ENCODE data around the gene BICRAL.
A peak's percentile ranks its signal among the peaks of the same experiment; 100 is the strongest.
"Not testable (repeated sequence)": the region's sequence is repeated elsewhere in the genome, so short reads cannot be mapped to it uniquely, and the experiment has no call there.

BICRAL gene

GRCh38 chr6:42796171-42796570 lies 14.3 kb downstream of the BICRAL start:
- DNase-seq = no peak

GRCh38 chr6:42797696-42798095 lies 15.8 kb downstream of the BICRAL start:
- DNase-seq = not testable (repeated sequence)

GRCh38 chr6:42805297-42805861 lies 23.5 kb downstream of the BICRAL start:
- no peak for DNase-seq

- DNase-seq = not testable (repeated sequence)
Observed at GRCh38 chr6:42806359-42806758, 24.5 kb downstream of the BICRAL start.

DNA sequence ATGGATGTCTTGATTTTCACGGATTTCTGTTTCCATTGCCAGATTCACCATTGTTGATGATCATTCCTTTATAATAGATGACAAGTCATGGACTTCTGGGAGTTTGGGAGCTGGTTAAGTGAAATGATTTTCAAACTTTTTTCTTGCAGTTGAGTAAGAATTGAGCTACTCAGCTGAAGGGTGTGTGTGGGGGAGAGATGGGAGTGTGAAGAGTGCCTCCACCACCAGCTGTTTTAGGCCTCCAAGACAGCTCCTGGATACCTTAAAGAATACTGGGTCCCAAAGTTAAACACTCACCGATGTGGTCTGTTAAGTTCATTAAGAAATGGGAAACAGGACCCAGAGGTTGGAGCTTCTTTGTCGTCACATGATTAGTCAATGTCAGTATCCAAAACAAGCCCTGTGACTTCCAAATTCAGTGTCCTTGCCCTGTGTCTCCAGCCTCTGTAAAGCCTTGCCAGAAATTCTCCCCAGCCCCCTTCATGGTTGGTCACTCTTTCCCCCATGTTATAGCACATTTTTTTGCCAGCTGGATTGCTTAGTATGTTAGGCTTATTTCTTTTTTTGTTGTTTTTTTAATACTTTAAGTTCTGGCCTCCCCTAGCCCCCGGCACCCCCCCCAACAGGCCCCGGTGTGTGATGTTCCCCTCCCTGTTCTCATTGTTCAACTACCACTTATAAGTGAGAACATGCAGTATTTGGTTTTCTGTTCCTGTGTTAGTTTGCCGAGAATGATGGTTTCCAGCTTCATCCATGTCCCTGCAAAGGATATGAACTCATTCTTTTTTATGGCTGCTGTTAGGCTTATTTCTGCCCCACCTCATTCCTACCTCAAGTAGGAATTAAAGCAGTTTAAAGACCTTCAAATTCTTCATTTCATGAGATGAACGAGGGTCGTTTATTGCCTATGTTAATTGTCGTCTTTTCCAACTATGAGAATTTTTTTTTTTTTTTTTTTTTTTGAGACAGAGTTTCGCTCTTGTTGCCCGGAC lies 26.9 kb downstream of the BICRAL start:
- no peak for DNase-seq

- DNase-seq = no peak
Observed at GRCh38 chr6:42813074-42813645, 31.3 kb downstream of the BICRAL start.

DNA sequence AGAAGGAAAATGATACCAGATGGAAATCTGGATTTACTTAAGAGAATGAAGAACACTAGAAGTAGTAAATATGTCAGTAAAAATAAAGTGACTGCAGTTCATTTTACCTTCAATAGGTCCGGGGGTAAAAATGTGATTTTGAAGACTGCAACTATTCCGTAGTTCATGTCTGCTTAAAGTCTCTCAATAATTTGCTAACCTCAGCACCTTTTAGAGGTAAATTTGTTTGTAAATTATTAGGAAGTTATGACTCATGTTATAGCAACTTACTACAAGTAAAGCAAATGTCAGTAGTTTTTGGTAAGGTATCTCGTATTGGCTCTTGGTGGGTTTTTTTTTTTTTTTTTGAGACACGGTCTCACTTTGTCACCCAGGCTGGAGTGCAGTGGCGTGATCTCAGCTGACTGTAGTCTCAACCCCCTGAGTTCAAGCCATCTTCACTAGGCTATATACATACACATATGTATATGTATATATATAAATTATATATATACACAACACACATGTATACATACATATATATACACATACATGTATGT lies 32.1 kb downstream of the BICRAL start:
- DNase-seq = no peak

DNA sequence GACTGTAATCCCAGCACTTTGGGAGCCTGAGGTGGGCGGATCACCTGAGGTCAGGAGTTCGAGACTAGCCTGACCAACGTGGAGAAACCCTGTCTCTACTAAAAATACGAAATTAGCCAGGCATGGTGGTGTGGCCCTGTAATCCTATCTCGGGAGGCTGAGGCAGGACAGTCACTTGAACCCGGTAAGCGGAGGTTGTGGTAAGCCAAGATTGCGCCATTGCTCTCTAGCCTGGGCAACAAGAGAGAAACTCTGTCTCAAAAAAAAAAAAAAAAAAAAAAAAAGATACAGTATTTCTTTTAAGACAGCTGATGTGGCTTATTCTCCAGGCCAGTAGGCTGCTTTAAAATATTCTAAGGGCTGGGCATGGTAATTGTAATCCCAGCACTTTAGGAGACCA lies 33.9 kb downstream of the BICRAL start:
- DNase-seq = not testable (repeated sequence)

DNA sequence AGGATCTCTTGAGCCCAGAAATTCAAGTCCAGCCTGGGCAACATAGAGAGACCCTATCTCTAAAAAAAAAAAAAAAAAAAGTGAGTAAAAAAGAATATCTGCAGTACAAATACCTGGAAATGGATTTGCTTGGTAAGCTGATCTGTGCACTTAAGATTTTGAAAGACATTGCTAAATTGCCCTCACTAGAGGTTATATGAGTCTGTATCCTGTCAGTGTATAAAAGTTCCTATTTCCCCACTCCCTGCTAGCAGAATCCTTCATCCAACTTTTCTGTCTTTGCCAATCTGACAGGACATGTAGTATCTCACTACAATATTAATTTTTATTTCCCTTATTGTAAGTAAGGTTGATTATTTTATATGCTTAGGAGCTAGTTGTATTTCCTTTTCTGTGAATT lies 36.1 kb downstream of the BICRAL start:
- no peak for DNase-seq

GRCh38 chr6:42818416-42818815 lies 36.6 kb downstream of the BICRAL start:
- DNase-seq = no peak

- DNase-seq = no peak
Observed at GRCh38 chr6:42818878-42819277, 37.0 kb downstream of the BICRAL start.

- DNase-seq = peak; percentile 28 to 69
Observed at GRCh38 chr6:42819803-42820511, 38.1 kb downstream of the BICRAL start.

DNA sequence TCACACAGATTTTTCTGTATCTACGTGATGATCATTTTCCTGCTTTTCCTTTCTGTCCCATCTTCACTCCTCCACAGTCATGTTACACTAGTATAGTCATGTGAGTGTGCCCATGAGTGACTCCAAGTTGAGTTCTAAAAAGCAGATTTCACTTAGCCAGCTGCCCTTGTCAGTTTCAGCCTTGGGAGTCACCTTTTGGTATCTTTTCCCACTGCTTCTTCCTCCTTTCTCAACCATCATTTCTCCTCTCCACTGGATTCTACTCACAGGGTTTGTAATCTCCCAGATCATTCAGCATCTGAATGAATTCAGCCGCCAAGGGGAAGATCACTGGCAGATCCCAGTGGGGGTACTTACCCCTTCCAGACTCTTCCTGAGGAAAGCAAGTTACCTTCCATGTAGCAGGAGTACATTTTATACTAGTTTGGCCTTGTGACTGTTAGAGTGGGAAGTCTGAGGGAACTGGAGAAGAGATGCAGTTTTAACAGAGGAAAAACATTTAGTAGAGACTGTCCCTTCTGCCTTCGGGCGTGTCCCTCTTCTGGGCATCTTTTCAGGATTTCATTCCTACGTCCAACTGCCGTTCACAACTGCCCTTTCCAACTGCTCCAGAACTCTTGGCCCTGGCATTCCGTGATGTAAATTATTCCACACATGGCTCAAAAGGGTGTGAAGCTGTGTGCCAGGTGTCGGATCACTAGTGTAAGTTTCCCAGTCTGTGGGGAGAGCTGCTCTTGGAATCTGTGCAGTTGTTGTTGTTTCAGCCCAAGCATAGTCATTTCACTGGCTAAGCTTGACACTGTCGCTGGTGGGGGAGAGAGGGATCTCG lies 38.9 kb downstream of the BICRAL start:
- DNase-seq = no peak

- DNase-seq = no peak
Observed at GRCh38 chr6:42821341-42821668, 39.5 kb downstream of the BICRAL start.

- DNase-seq = no peak
Observed at GRCh38 chr6:42821846-42822245, 40.0 kb downstream of the BICRAL start.

GRCh38 chr6:42829561-42830092 lies 47.8 kb downstream of the BICRAL start:
- DNase-seq = no peak

- DNase-seq = no peak
Observed at GRCh38 chr6:42831237-42831636, 49.4 kb downstream of the BICRAL start.

GRCh38 chr6:42834056-42834455 lies 52.2 kb downstream of the BICRAL start:
- no peak for DNase-seq

GRCh38 chr6:42841844-42842584 lies 60.2 kb downstream of the BICRAL start:
- peak; percentile 86 to 95 for DNase-seq

DNA sequence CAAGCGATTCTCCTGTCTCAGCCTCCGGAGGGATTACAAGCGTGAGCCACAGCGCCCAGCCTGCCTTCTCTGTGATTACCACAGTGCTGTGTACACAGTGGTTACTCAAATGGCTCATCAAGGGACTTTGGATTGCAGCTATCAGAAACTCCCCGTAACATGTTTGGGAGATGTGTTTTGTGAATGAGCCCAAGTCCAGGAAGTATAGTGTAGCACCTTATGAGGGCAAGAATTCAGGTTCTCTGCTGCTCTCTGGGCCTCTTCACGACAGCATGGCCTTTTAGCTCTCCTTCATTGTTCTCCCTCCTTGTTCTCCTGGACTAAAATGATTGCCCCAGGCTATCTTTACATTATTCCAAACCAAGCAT lies 63.5 kb downstream of the BICRAL start:
- DNase-seq = no peak

DNA sequence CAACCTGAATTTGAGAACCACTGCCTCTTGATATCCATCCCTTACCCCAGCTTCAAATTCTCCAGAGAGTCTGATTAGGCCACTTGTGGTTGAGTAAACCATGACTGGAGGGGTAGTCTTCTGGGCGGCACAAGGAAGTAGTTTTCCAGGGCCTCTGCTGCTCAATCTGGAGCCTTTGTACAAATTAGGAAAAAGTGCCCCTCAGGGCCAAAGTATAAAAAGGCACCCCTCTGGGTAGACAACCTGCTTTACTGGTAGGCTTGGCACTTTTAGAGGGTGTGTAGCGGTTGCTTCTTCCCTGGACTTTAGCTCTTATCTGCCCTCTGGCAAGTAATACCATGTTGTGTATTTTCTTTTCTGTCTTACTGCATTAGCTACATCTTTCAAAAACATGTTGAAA lies 64.7 kb downstream of the BICRAL start:
- DNase-seq = no peak
